Esophagus mucosa (tissue), 1 donor: ENCODE data around the gene TMEM234. TPM values are rescaled to one million over a fixed set of nuclear protein-coding genes. Genes with fewer than 3 reads are reported as not detected.
"Not testable (repeated sequence)": the region's sequence is repeated elsewhere in the genome, so short reads cannot be mapped to it uniquely, and the experiment has no call there.

Source experiments
- ATAC-seq: fragments of 200-7000 bp; cut with Tn5 transposase; one replicate; pipeline ENCODE4 v1.9.1; 2020
- total RNA-seq: library from RNA; stranded (reverse); gene quantifications from one replicate; pipeline ENCODE4 v1.2.4, GENCODE V29; 2023
- donor health status: DM: yes; HTN: yes; CAD: no.

The TMEM234 gene
- total RNA-seq: 11.0 TPM

DNA sequence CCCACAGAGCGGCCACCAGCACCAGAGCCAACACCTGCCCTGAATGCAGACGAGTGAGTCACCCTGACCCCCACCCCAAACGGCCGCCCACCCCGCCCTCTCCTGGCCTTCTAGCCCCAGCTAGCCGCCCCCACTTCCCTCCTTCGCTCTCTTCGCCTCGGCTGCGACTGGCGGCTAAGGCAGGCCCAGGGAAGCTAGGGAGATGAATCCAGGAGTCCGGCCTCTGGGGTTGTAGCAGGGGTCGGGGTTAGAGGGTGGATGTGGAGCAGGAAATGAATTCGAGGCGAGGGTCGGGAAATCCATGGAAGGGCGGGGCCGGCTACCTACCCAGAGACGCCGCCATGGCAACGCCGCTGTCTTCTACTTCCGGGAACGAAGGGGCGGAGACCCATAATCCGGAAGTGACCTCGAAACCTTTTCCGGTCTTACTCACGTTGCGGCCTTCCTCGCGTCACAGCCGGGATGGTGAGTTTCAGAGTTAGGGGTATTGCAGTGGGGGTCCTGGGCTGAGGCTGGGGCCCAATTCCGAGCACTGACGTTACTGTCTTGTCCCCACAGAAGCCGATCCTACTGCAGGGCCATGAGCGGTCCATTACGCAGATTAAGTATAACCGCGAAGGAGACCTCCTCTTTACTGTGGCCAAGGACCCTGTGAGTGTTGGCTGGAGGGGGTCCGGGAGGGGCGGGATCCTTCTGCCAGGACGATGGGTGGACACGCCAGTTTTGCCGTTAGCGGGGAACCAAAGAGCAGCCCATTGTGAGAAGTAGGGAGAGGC is at the start of gene TMEM234, which contains the start of gene EIF3I:
Gene TMEM234, minus strand, starts transcription at position 374 of the 776 bp plus-strand sequence. Its CDS starts 31 bp downstream, at position 343.
Gene EIF3I, plus strand, starts transcription at position 428 of the 776 bp plus-strand sequence. Its CDS starts 35 bp downstream, at position 463.
- peak; percentile 89 for ATAC-seq

GRCh38 chr1:32269744-32270143 is 47.6 kb upstream of the TMEM234 start:
- ATAC-seq: no peak

DNA sequence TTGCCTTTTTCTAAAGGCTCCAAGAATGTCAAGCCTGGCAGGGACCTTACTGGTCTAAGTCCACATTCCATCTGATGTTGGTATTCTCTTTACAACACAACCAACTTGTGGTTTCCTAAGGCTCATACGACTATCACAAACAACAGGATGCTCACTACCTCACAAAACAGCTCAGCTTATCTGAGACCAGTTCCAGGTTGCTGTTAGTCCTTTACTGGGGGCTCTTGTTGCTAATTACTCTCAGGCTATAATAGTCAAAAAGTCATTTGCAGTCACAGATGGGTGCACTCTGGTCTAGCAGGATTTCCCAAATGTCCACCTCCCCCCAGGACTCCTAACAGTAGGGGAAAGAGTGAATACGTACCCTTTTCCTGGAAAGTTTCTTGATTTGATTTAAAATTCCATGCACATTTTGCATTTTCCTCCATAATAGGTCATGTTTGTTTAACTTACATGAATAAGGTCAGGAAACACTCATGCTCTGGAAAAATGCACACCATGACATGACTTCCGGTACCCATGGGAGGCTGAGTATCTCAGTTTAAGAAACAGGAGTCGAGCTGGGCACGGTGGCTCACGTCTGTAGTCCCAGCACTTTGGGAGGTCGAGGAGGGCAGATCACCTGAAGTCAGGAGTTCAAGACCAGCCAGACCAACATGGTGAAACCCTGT is 44.9 kb upstream of the TMEM234 start:
- ATAC-seq: no peak

GRCh38 chr1:32265846-32266245 is 43.7 kb upstream of the TMEM234 start:
- ATAC-seq: no peak

- ATAC-seq: peak; percentile 22
Observed at GRCh38 chr1:32263744-32264143, 41.6 kb upstream of the TMEM234 start.

- not testable (repeated sequence) for ATAC-seq
Observed at GRCh38 chr1:32263236-32263593, 41.1 kb upstream of the TMEM234 start.

DNA sequence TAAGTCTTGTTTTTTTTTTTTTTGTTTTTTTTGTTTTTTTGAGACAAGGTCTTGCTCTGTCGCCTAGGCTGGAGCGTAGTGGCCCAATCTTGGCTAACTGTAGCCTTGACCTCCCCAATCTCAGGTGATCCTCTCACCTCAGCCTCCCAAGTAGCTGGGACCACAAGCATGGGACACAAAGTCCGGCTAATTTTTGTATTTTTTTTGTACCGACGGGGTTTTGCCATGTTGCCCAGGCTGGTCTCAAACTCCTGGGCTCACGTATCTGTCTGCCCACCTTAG is 35.0 kb upstream of the TMEM234 start:
- ATAC-seq: no peak

DNA sequence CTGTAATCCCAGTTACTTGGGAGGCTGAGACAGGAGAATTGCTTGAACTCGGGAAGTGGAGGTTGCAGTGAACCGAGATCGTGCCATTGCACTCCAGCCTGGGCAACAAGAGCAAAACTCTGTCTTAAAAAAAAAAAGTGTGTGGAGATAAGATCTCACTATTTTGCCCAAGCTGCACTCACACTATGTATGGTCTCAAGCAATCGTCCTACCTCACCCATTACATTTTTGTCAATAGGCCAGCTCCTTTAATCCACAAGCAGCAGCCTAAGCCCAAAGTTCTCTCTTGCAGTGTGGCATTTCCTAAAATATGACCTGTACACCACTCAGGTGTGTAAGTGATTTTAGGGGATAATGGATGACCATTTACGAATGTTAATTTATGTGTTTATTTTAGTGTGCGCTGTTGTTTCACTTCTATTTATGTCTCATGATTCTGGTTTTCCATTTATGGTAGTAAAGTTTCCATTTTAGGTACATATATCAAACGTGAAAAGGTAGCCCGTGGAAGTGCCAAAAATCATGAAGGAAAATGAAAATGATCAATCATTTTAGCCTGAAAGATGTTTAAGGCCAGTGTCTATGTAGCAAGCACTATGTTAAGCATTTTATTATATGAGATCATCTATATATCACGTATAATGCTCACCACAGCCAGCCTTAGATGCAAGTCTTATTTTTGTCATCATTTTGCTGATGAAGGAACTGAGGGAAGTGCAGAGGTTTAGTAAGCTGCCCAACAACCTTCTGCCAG is 34.5 kb upstream of the TMEM234 start:
- ATAC-seq: no peak

- no peak for ATAC-seq
Observed at GRCh38 chr1:32255072-32256071, 33.2 kb upstream of the TMEM234 start.

GRCh38 chr1:32250893-32251716 is 29.0 kb upstream of the TMEM234 start, which contains the start of gene LCK:
TSS of gene LCK (plus strand) at chr1:32251265. CDS start at chr1:32274330, 23,065 bp downstream.
- peak; percentile 35 for ATAC-seq

DNA sequence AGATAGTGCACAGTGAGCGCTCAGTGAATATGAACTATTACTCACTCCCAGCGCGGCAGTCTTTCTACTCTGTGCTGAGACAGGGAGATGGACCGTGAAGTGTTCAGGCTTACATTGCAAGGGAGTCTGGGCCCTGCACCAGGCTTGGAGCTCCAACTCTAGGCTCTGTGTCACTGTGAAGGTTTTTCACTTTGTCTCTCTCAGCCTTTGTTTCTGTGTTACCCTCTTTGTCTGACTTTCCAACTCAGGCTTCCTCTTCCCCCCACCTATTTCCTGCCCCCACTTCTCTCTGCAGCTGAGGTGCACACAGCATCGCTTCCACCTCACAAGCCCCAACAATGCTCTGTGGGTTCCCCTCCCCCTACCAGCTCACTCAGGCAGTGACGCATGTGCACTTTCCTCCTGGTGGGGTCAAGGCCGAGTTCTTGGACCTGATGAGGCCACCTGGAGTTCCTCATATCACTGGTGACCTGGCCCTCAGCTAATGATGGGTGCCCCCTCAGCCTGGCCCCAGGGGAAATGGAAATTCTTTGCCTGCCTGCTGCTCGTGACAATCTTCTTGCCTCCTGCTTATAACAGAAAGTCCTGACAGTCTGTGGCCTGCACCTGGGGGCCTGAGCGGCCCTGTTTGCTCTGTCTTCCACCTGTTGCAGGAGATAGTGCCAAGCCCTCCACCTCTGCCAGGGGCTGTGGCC is 27.8 kb upstream of the TMEM234 start:
- peak; percentile 72 for ATAC-seq

GRCh38 chr1:32247983-32248889 is 26.1 kb upstream of the TMEM234 start:
- ATAC-seq: peak; percentile 61

DNA sequence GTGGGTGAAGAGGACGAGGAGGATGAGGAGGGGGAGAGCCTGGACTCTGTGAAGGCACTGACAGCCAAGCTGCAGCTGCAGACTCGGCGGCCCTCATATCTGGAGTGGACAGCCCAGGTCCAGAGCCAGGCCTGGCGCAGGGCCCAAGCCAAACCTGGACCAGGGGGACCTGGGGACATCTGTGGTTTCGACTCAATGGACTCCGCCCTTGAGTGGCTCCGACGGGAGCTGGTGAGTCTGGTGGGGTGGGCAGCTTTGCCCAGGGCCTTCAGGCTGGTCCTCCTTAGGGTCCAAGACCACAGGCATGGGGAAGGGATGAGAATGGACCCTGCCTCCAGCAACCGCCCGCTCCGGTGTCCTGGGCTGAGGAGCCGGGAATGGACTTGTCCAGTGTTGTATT is 25.3 kb upstream of the TMEM234 start:
- no peak for ATAC-seq

- ATAC-seq: peak; percentile 23
Observed at GRCh38 chr1:32246888-32247273, 24.7 kb upstream of the TMEM234 start, which contains the start of gene FAM167B. TSS of gene FAM167B (plus strand) at chr1:32247222. CDS start at chr1:32247422, 200 bp downstream.

DNA sequence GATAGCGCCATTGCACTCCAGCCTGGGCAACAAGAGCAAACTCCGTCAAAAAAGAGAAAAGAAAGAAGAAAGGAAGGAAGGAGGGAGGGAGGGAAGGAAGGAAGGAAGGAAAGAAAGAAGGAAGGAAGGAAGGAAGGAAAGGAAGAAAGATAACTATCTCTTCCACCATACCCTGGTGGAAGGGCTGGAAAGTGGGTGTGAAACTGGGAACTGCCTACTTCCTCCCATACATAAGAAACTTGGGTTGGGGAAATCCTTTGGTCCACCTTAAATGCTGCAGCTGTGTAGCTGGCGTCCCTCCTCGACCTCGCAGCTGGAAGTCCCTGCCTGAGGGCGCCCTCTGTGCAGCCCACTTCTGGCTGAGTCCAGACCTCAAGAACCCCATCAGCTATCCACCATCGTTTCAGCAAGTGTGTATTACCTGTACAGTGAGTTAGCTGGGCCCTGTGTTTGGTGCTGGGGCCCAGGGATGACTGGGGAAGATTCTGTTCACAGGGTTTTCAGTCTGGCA is 20.2 kb upstream of the TMEM234 start:
- no peak for ATAC-seq

DNA sequence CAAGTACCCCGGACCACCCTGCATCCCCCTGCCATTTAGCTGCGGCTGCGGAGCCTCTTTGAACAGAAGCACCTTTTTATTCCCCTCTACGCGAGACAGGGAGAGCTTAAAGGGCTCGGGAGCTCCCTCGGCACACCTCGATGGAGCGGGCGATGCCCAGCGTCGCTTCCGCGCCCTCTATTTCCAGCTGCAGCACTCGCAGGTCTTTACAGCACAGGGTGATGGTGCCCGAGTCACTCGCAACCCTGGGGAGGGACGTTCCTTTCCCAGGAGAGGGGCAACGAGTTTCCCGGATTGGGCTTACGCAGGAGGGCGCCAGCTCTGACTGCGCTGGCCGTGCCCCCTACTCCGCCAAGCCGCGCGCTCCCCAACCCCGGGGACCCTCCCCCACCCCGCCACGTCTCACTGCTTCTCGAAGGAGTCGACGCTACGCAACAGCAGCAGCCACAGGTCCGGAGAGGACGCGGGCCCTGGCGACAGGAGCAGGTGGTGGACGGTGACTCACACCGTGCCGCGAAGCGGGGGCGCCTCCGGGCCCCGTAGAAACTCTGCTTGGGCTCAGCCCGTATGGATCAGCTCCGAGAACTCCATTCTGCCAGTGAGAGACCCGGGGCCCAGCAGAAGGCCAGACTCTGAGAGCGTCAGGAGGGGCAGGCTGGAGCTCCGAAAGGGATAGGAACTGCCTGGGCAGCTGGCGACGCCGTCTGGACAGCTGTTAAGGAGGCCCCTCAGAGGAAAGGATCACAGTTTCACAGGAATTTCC is 19.0 kb upstream of the TMEM234 start:
- peak; percentile 53 for ATAC-seq

- peak; percentile 59 for ATAC-seq
Observed at GRCh38 chr1:32240140-32240951, 18.2 kb upstream of the TMEM234 start.
